HG03565 (cell line): ENCODE measurements around the gene PIWIL1.

Experiments used
- ATAC-seq: cut with Tn5 transposase; IDR thresholded peaks from one replicate; pipeline ENCODE4 v1.9.1; 2021; ENCODE audit warnings: mild to moderate bottlenecking, moderate library complexity; ENCODE audit not compliant: unreplicated experiment

The PIWIL1 gene

DNA sequence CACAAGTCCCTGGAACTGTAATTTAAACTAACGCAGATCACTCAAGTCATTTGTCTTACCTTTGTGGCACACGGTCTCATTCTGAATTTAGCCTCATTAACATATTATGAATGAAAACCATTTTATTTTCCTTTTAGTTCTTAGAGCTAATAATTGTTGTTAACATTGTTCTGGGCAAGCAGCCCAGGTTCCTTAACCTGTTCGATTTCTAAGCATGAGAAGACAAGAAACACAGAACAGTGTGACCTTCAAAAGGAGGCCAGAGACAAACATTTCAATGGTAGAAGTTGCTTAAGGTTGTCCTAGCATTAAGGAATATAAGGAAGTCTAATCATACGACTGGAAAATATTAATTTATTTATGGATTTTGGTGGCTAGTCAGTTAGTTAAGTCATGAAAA is 35.2 kb downstream of the PIWIL1 start:
- no peak for ATAC-seq

GRCh38 chr12:130374083-130374482 is 36.4 kb downstream of the PIWIL1 start:
- no peak for ATAC-seq

GRCh38 chr12:130375296-130376287 is 37.9 kb downstream of the PIWIL1 start:
- no peak for ATAC-seq

- no peak for ATAC-seq
These were observed 45.1 kb downstream of the PIWIL1 start for GRCh38 chr12:130382818-130383217.

GRCh38 chr12:130384234-130384633 is 46.5 kb downstream of the PIWIL1 start:
- no peak for ATAC-seq

- no peak for ATAC-seq
These were observed 47.5 kb downstream of the PIWIL1 start for GRCh38 chr12:130385193-130385592.

DNA sequence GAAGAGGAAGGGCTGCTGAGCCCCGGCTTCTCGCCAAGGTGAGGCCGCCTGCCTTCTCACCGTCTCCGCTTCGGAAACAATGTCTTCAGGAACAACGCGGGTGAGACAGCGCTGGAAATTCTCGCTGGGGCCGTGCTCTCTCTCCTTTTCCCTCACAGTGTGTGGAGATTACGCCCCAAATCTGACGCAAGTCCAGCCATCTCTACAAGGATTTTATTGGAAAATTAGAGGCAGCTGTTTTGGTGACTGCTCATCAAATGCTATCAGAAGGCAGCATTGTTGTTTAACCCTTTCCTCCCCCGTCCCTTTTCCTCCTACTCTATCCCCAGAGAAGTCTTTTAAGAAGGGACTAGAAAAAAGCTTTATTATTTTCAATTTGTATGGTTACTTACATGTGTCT is 53.5 kb downstream of the PIWIL1 start:
- ATAC-seq, result no peak

DNA sequence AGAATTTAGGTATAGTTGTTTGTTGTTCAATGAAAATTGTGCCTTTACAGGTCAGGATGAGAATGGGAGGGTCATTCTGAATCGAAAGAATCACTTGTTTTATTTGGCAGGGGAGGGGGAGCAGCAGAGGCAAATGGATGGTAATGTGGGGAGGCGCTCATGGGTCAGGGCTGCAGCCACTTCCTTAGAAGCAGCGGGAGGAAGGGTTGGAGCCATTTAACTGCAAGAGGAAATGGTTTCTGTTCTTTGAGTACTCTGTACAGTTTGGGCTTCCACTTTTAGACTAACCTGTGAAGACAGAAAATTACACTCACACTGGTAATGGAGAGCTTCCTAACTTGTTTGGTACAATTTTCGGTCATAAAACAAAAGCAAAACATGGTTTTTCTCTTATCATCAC is 57.2 kb downstream of the PIWIL1 start:
- ATAC-seq, result no peak

DNA sequence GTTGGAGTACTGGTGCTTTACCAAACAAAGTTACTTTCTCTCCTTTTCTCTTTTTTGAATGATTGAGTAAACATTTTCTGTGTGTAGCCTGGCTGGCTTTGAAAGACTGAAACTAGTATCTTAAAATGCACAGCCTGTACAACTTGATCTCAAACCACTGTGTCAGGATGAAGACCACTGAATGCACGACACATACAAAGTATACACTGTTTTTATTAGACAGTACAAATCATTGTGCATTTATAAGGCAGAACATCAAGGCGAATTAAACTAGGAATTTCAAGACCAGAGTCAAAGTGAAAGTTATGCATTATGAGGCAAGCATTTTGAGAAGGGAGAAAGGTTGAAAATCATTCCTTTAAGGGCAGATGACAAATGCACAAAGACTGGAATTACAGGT is 59.0 kb downstream of the PIWIL1 start:
- ATAC-seq, result no peak

DNA sequence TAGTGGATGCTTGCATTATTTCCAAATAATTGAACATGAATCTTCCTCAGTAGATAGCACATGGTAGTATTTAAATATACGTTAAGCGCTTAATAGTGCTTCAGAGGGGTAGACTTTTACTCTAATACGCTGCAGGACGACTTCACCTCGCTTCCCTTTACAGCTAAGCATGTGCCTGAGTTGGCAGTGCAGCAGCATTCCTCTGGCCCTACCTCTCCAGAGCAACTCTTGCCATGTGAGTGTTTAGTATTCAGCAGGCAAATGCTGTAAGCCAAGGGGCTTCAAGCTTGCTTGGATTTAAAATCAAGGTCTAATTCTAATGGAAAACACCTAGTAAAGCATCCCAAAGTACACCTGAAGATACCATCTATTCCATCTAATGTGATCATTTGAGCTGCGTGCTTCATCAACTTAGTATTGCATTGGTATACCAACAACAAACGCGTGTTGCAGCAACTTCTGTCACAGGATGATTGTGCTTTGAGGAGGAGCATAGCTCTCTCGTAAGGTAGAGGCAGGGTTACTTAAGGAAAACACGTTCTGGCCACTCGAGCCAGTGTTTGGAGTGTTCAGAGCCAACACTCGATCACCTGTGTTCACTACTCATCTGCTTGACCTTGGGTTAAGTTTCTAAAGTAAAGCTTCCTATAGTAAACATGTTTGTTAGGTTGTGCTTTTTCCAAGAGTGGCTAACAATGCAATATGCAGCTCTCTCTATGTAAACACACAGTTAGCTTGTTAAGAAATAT is 60.6 kb downstream of the PIWIL1 start:
- no peak for ATAC-seq

DNA sequence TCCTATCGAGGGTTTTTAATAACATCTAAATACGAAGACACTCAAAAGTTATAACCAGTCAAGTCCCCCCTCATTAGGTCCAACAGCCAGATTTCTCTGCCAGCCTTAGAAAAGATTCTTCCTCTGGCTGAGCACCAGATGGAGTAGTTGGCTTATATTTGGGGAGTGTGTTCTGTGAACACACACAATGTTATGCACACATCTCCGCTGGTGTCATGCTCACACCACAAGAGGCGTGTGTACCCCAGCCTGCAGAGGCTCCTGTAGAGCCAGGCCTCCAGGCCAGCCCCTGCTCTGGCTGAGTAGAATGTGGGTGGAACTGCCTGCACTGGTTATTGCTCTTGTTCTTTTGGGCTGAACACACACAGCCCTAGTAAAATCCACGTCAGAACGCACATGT is 64.0 kb downstream of the PIWIL1 start:
- no peak for ATAC-seq

DNA sequence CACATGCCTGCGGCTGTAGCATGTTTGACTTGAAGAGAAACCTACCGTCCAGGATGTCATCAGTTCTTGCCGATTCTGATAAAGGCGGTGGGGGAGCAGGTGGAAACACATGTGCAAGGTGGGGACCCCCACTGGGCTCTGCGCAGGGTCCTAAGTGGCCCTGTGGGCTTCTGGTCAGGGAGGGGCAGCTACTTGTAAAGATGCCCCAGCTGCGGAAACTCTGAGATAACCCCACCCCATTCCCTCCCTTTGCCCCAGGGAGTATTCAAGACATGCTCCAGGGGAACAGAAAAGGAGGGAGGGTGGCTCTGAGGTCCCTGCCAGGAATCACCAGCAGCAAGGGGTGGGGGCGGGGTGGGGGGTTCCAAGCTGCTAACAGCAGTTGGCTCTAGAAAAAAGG is 67.6 kb downstream of the PIWIL1 start:
- ATAC-seq, result no peak

- no peak for ATAC-seq
These were observed 74.7 kb downstream of the PIWIL1 start for GRCh38 chr12:130412384-130412783.

- no peak for ATAC-seq
These were observed 76.2 kb downstream of the PIWIL1 start for GRCh38 chr12:130413909-130414308.

DNA sequence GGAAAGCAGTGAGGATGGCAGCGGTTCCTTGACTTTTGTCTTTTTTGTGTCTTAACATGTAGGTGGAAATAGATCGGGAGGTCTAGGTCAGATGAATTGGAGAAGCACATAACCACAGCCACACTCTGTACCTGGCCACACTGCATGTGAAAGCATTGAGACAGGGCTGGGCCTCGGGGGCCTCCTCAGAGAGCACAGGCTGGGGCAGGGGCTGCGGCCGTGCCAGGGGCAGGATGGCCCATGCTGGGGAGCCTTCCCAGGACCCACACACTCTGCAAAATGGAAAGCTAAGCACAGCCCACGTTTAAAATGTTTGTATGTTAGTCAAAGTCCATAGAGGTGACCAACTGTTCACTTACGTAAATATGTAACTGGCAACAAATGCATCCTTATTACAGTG is 76.7 kb downstream of the PIWIL1 start:
- no peak for ATAC-seq

GRCh38 chr12:130418251-130418650 is 80.6 kb downstream of the PIWIL1 start:
- no peak for ATAC-seq

DNA sequence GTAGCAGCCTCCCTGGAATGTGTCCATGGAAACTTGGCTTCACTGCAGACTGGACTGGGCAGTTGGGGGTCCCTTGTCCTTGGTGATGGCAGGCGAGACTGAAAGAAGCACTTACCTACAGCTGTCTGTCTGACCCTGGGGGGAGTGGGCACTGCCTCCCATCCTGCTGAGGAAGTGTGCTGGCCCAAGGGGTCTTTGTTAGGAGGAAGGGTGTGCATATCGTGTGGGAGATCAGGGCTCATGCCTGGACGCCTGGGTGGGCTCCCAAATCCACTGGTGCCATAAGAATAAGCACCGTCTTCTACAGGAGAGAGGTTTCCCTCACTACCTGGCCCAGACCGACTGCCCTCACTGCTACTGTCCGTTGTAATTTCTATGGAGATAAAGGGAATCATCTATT is 81.4 kb downstream of the PIWIL1 start:
- no peak for ATAC-seq

- no peak for ATAC-seq
These were observed 82.4 kb downstream of the PIWIL1 start for GRCh38 chr12:130420071-130420470.

GRCh38 chr12:130421896-130422295 is 84.2 kb downstream of the PIWIL1 start:
- ATAC-seq, result no peak
